ENCODE measurements around the gene PLA2G4A. TPM values are rescaled to one million over a fixed set of nuclear protein-coding genes. Genes with fewer than 3 reads are reported as not detected.

The PLA2G4A gene
- total and polyA plus RNA-seq, 2 donors (not counting 1 experiment from before 2014, with no cell fraction given), result 2.8 to 5.8 TPM

- Histone ChIP-seq H3K9me3 (ENCODE audit: control insufficient read depth, insufficient read depth, low read depth, low read length) (no peaks in the 10 kb centered on the region), H3K4me2 (ENCODE audit: extremely low read depth, insufficient read depth, low read length) (no peak overlapping the region), H4K20me1 (ENCODE audit: control insufficient read depth, extremely low read depth, insufficient read depth, low read length) (no peaks in the 10 kb centered on the region), H3K27me3 (ENCODE audit: control insufficient read depth, insufficient read depth, low read length) (no peaks in the 10 kb centered on the region), H3K4me1 (ENCODE audit: control insufficient read depth, extremely low read depth, insufficient read depth, low read length) (no peaks in the 10 kb centered on the region), H3K27ac (ENCODE audit: insufficient read depth, low read length) (no peak overlapping the region), H3K36me3 (ENCODE audit: control insufficient read depth, insufficient read depth, low read length) (no peaks in the 10 kb centered on the region), H3K9ac (ENCODE audit: insufficient read depth, low read length) (no peak overlapping the region), H3K79me2 (ENCODE audit: control insufficient read depth, insufficient read depth, low read length) (no peaks in the 10 kb centered on the region), H3K4me3 (replicated peaks in 1 of 4; ENCODE audit: control extremely low read depth in 1 of 4, insufficient read depth in 1 of 4, low read depth in 3 of 4, low read length in 4 of 4) (no peak overlapping the region), H2AFZ (ENCODE audit: low read length) (no peak overlapping the region)
- DNase-seq (ENCODE audit: low read depth in 2 of 2), result no peak
- no peak for TF ChIP-seq CTCF (conservative IDR thresholded peaks at IDR 0.05 in 1 of 2, IDR thresholded peaks at IDR 0.05 in 1 of 2; ENCODE audit: low read depth in 1 of 2, low read length in 2 of 2)
- no peak for TF ChIP-seq EZH2 (IDR thresholded peaks at IDR 0.05; ENCODE audit: low read length, missing control alignments)
These were observed 59.6 kb downstream of the PLA2G4A start for GRCh38 chr1:186888367-186888766.

- Histone ChIP-seq H3K36me3 (ENCODE audit: control insufficient read depth, insufficient read depth, low read length) (no peaks in the 10 kb centered on the region), H3K4me2 (ENCODE audit: extremely low read depth, insufficient read depth, low read length) (no peak overlapping the region), H3K9me3 (ENCODE audit: control insufficient read depth, insufficient read depth, low read depth, low read length) (no peaks in the 10 kb centered on the region), H3K27ac (ENCODE audit: insufficient read depth, low read length) (no peak overlapping the region), H3K9ac (ENCODE audit: insufficient read depth, low read length) (no peak overlapping the region), H3K79me2 (ENCODE audit: control insufficient read depth, insufficient read depth, low read length) (no peaks in the 10 kb centered on the region), H2AFZ (ENCODE audit: low read length) (no peak overlapping the region), H3K27me3 (ENCODE audit: control insufficient read depth, insufficient read depth, low read length) (no peaks in the 10 kb centered on the region), H3K4me1 (ENCODE audit: control insufficient read depth, extremely low read depth, insufficient read depth, low read length) (no peaks in the 10 kb centered on the region), H4K20me1 (ENCODE audit: control insufficient read depth, extremely low read depth, insufficient read depth, low read length) (no peaks in the 10 kb centered on the region), H3K4me3 (replicated peaks in 1 of 4; ENCODE audit: control extremely low read depth in 1 of 4, insufficient read depth in 1 of 4, low read depth in 3 of 4, low read length in 4 of 4) (no peak overlapping the region)
- DNase-seq (ENCODE audit: low read depth in 2 of 2), result no peak
- no peak for TF ChIP-seq EZH2 (IDR thresholded peaks at IDR 0.05; ENCODE audit: low read length, missing control alignments)
- no peak for TF ChIP-seq CTCF (conservative IDR thresholded peaks at IDR 0.05 in 1 of 2, IDR thresholded peaks at IDR 0.05 in 1 of 2; ENCODE audit: low read depth in 1 of 2, low read length in 2 of 2)
These were observed 64.2 kb downstream of the PLA2G4A start for GRCh38 chr1:186892936-186893335.

GRCh38 chr1:186894415-186894814 is 65.7 kb downstream of the PLA2G4A start:
- Histone ChIP-seq H3K27me3 (ENCODE audit: control insufficient read depth, insufficient read depth, low read length) (no peaks in the 10 kb centered on the region), H4K20me1 (ENCODE audit: control insufficient read depth, extremely low read depth, insufficient read depth, low read length) (no peaks in the 10 kb centered on the region), H3K79me2 (ENCODE audit: control insufficient read depth, insufficient read depth, low read length) (no peaks in the 10 kb centered on the region), H3K9ac (ENCODE audit: insufficient read depth, low read length) (no peak overlapping the region), H3K27ac (ENCODE audit: insufficient read depth, low read length) (no peak overlapping the region), H3K9me3 (ENCODE audit: control insufficient read depth, insufficient read depth, low read depth, low read length) (no peaks in the 10 kb centered on the region), H2AFZ (ENCODE audit: low read length) (no peak overlapping the region), H3K4me3 (replicated peaks in 1 of 4; ENCODE audit: control extremely low read depth in 1 of 4, insufficient read depth in 1 of 4, low read depth in 3 of 4, low read length in 4 of 4) (no peak overlapping the region), H3K36me3 (ENCODE audit: control insufficient read depth, insufficient read depth, low read length) (no peaks in the 10 kb centered on the region), H3K4me2 (ENCODE audit: extremely low read depth, insufficient read depth, low read length) (no peak overlapping the region), H3K4me1 (ENCODE audit: control insufficient read depth, extremely low read depth, insufficient read depth, low read length) (no peaks in the 10 kb centered on the region)
- DNase-seq (ENCODE audit: low read depth in 2 of 2), result peak in 1 of 2 donors; percentile 9
- no peak for TF ChIP-seq EZH2 (IDR thresholded peaks at IDR 0.05; ENCODE audit: low read length, missing control alignments)
- TF ChIP-seq CTCF (conservative IDR thresholded peaks at IDR 0.05 in 1 of 2, IDR thresholded peaks at IDR 0.05 in 1 of 2; ENCODE audit: low read depth in 1 of 2, low read length in 2 of 2), result no peak

All from fibroblast of lung (primary cell).